Measurements from ENCODE around the gene CFAP100. TPM values are rescaled to one million over a fixed set of nuclear protein-coding genes. Genes with fewer than 3 reads are reported as not detected.

CFAP100 gene
- total and polyA plus RNA-seq, 10 of the 15 experiments (the other 5 are each of a cell fraction or from before 2014, with no cell fraction given) = 0.04 to 0.27 TPM; not detected in 8

DNA sequence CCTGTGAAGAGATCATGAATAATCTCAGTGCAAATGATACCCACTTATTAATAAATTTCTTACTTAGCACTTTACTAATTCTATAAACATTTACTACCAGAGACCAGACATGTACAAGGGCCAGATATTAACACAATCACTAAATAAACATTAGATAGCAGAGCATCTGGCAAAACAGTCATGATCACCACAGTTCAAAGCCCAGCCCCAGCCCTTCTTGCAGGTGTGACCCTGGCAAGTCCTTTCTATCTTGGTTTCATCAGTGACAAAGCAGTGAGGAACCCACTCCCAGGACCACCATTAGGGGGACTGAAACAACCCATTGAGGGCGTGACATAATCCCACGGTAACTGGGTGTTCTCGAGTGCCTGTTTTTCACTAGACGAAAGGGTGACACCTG, 69.4 kb downstream of the CFAP100 start (continued):
- TF ChIP-seq, protein P1, sequence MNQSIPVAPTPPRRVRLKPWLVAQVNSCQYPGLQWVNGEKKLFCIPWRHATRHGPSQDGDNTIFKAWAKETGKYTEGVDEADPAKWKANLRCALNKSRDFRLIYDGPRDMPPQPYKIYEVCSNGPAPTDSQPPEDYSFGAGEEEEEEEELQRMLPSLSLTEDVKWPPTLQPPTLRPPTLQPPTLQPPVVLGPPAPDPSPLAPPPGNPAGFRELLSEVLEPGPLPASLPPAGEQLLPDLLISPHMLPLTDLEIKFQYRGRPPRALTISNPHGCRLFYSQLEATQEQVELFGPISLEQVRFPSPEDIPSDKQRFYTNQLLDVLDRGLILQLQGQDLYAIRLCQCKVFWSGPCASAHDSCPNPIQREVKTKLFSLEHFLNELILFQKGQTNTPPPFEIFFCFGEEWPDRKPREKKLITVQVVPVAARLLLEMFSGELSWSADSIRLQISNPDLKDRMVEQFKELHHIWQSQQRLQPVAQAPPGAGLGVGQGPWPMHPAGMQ (IDR thresholded peaks at IDR 0.05; ENCODE audit: borderline replicate concordance) = no peak
- TF ChIP-seq, protein P2, sequence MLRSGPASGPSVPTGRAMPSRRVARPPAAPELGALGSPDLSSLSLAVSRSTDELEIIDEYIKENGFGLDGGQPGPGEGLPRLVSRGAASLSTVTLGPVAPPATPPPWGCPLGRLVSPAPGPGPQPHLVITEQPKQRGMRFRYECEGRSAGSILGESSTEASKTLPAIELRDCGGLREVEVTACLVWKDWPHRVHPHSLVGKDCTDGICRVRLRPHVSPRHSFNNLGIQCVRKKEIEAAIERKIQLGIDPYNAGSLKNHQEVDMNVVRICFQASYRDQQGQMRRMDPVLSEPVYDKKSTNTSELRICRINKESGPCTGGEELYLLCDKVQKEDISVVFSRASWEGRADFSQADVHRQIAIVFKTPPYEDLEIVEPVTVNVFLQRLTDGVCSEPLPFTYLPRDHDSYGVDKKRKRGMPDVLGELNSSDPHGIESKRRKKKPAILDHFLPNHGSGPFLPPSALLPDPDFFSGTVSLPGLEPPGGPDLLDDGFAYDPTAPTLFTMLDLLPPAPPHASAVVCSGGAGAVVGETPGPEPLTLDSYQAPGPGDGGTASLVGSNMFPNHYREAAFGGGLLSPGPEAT (IDR thresholded peaks at IDR 0.05; ENCODE audit: low read depth) = no peak
- TF ChIP-seq, protein P3, sequence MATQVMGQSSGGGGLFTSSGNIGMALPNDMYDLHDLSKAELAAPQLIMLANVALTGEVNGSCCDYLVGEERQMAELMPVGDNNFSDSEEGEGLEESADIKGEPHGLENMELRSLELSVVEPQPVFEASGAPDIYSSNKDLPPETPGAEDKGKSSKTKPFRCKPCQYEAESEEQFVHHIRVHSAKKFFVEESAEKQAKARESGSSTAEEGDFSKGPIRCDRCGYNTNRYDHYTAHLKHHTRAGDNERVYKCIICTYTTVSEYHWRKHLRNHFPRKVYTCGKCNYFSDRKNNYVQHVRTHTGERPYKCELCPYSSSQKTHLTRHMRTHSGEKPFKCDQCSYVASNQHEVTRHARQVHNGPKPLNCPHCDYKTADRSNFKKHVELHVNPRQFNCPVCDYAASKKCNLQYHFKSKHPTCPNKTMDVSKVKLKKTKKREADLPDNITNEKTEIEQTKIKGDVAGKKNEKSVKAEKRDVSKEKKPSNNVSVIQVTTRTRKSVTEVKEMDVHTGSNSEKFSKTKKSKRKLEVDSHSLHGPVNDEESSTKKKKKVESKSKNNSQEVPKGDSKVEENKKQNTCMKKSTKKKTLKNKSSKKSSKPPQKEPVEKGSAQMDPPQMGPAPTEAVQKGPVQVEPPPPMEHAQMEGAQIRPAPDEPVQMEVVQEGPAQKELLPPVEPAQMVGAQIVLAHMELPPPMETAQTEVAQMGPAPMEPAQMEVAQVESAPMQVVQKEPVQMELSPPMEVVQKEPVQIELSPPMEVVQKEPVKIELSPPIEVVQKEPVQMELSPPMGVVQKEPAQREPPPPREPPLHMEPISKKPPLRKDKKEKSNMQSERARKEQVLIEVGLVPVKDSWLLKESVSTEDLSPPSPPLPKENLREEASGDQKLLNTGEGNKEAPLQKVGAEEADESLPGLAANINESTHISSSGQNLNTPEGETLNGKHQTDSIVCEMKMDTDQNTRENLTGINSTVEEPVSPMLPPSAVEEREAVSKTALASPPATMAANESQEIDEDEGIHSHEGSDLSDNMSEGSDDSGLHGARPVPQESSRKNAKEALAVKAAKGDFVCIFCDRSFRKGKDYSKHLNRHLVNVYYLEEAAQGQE (IDR thresholded peaks at IDR 0.05; ENCODE audit: low read depth, low read length) = no peak

- DNase-seq (ENCODE audit: low read depth, low spot score) (no peak), FAIRE-seq (no peak), ATAC-seq (peak; percentile 72)
- H3K4me3 ChIP-seq = no peak overlapping the region
- no peak overlapping the region for H2AFZ ChIP-seq (ENCODE audit: control insufficient read depth, low read depth, low read length)
- H3K27ac ChIP-seq (ENCODE audit: control insufficient read depth, insufficient read depth) = no peak overlapping the region
- H3K4me2 ChIP-seq (ENCODE audit: control insufficient read depth, insufficient read depth) = no peak overlapping the region
- TF ChIP-seq SPI1 (IDR thresholded peaks at IDR 0.05; ENCODE audit: borderline replicate concordance, insufficient read depth, low read depth, low read length) = peak; percentile 89
- TF ChIP-seq, protein P4, sequence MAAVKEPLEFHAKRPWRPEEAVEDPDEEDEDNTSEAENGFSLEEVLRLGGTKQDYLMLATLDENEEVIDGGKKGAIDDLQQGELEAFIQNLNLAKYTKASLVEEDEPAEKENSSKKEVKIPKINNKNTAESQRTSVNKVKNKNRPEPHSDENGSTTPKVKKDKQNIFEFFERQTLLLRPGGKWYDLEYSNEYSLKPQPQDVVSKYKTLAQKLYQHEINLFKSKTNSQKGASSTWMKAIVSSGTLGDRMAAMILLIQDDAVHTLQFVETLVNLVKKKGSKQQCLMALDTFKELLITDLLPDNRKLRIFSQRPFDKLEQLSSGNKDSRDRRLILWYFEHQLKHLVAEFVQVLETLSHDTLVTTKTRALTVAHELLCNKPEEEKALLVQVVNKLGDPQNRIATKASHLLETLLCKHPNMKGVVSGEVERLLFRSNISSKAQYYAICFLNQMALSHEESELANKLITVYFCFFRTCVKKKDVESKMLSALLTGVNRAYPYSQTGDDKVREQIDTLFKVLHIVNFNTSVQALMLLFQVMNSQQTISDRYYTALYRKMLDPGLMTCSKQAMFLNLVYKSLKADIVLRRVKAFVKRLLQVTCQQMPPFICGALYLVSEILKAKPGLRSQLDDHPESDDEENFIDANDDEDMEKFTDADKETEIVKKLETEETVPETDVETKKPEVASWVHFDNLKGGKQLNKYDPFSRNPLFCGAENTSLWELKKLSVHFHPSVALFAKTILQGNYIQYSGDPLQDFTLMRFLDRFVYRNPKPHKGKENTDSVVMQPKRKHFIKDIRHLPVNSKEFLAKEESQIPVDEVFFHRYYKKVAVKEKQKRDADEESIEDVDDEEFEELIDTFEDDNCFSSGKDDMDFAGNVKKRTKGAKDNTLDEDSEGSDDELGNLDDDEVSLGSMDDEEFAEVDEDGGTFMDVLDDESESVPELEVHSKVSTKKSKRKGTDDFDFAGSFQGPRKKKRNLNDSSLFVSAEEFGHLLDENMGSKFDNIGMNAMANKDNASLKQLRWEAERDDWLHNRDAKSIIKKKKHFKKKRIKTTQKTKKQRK (IDR thresholded peaks at IDR 0.05; ENCODE audit: low read depth, low read length) = no peak
- TF ChIP-seq MTA3 (IDR thresholded peaks at IDR 0.05; ENCODE audit: borderline replicate concordance, low read length) = no peak
- SMC1A ChIA-PET (ENCODE audit: uncharacterized antibody, unreplicated experiment) = no interaction called here
- H3K36me3 ChIP-seq (ENCODE audit: control insufficient read depth in 2 of 2, insufficient read depth in 2 of 2, low read length in 1 of 2) = peaks cover 33 to 38% of the 10 kb centered on the region in 2 experiments
- no peaks in the 10 kb centered on the region for H3K27me3 ChIP-seq (replicated peaks in 1 of 2; ENCODE audit: control insufficient read depth in 2 of 2, insufficient read depth in 2 of 2, low read length in 1 of 2)
- H3K9me3 ChIP-seq (replicated peaks; ENCODE audit: control insufficient read depth, insufficient read depth, low read length) = no peaks in the 10 kb centered on the region
- RAD21 ChIA-PET (ENCODE audit: unreplicated experiment) = no interaction called here
- no peak overlapping the region for H3K9ac ChIP-seq (ENCODE audit: control insufficient read depth, insufficient read depth, low read length)
- WGBS (ENCODE audit: insufficient coverage, insufficient replicate concordance, low lambda C conversion rate, missing lambda C conversion rate) = 76% methylated on average over 4 of the region's 4 CpGs
- in situ Hi-C loops (cut with MboI) = no loop called here
- CTCF ChIA-PET = no interaction called here
- no peaks in the 10 kb centered on the region for H3K79me2 ChIP-seq (ENCODE audit: control insufficient read depth, insufficient read depth, low read length)
- H4K20me1 ChIP-seq (ENCODE audit: control insufficient read depth, insufficient read depth) = no peaks in the 10 kb centered on the region; the same call in 1 of the 2 replicates
- intact Hi-C loops (cut with micrococcal nuclease; ENCODE audit: unreplicated experiment) = no loop called here
- no TSS peak for BruUV-seq (replicated peaks)
- no peaks in the 10 kb centered on the region for H3K4me1 ChIP-seq (ENCODE audit: control insufficient read depth, insufficient read depth, low read length)
- POLR2A ChIA-PET = no interaction called here
Measured at GRCh38 chr3:126464494-126464893, 69.8 kb downstream of the CFAP100 start.

Measured in GM12878 (cell line).